NOMO-1 treated with DMSO at 0.1 percent for 48 hours (cell line): ENCODE measurements around the gene TLE5.
"Not testable (repeated sequence)": the region's sequence is repeated elsewhere in the genome, so short reads cannot be mapped to it uniquely, and the experiment has no call there.

Experiments
- DNase-seq: peaks from one replicate; lab custom pipeline; 2025; ENCODE audit not compliant: unreplicated experiment; lab: John Stamatoyannopoulos, UW

Gene TLE5

GRCh38 chr19:3096902-3097326, 34.6 kb upstream of the TLE5 start:
- no peak for DNase-seq

- DNase-seq: no peak
Observed at GRCh38 chr19:3096267-3096901, 34.1 kb upstream of the TLE5 start.

- no peak for DNase-seq
Observed at GRCh38 chr19:3095441-3096191, 33.3 kb upstream of the TLE5 start.

- no peak for DNase-seq
Observed at GRCh38 chr19:3094601-3095440, 32.5 kb upstream of the TLE5 start.

GRCh38 chr19:3089299-3089855, 27.1 kb upstream of the TLE5 start:
- not testable (repeated sequence) for DNase-seq

- DNase-seq: no peak
Observed at GRCh38 chr19:3087769-3088168, 25.5 kb upstream of the TLE5 start.

GRCh38 chr19:3084943-3085342, 22.6 kb upstream of the TLE5 start:
- no peak for DNase-seq

- DNase-seq: no peak
Observed at GRCh38 chr19:3083964-3084363, 21.7 kb upstream of the TLE5 start.

- DNase-seq: no peak
Observed at GRCh38 chr19:3082331-3082730, 20.0 kb upstream of the TLE5 start.

- DNase-seq: no peak
Observed at GRCh38 chr19:3080286-3080685, 18.0 kb upstream of the TLE5 start.

GRCh38 chr19:3079578-3079977, 17.3 kb upstream of the TLE5 start:
- no peak for DNase-seq

- DNase-seq: no peak
Observed at GRCh38 chr19:3075605-3076431, 13.5 kb upstream of the TLE5 start.

GRCh38 chr19:3073931-3074595, 11.8 kb upstream of the TLE5 start:
- no peak for DNase-seq

- no peak for DNase-seq
Observed at GRCh38 chr19:3073159-3073563, 10.9 kb upstream of the TLE5 start.

- DNase-seq: no peak
Observed at GRCh38 chr19:3071768-3072167, 9.5 kb upstream of the TLE5 start.

GRCh38 chr19:3068071-3068470, 5.8 kb upstream of the TLE5 start:
- no peak for DNase-seq

GRCh38 chr19:3067563-3067962, 5.3 kb upstream of the TLE5 start:
- DNase-seq: no peak

- DNase-seq: no peak
Observed at GRCh38 chr19:3066482-3067049, 4.3 kb upstream of the TLE5 start.

- no peak for DNase-seq
Observed at GRCh38 chr19:3065675-3066357, 3.5 kb upstream of the TLE5 start.
